Calu3 (cell line): Measurements from ENCODE around the gene CHID1. TPM values are rescaled to one million over a fixed set of nuclear protein-coding genes. Genes with fewer than 3 reads are reported as not detected.

Experiments
- BruUV-seq: library from RNA; stranded (reverse); fragments of 400-500 nt; replicated peaks from 2 replicates; lab custom pipeline; 2021; lab: Mats Ljungman, UMichigan
- CTCF ChIA-PET: fragments of 300-600 bp; sonication (Branson Sonifier 250); formaldehyde crosslinking; loops from one replicate; lab custom pipeline; 2022; ENCODE audit warnings: antibody characterized with exemption; lab: Charles Lee
- DNase-seq: peaks from one replicate; pipeline ENCODE4 v3.0.0; 2022
- H3K27ac Mint-ChIP-seq: one replicate; pipeline ENCODE4 v1.8.0; 2022; ENCODE audit warnings: mixed read lengths; ENCODE audit not compliant: unreplicated experiment
- H3K27me3 Mint-ChIP-seq: one replicate; pipeline ENCODE4 v1.8.0; 2022; ENCODE audit warnings: mixed read lengths; ENCODE audit not compliant: unreplicated experiment
- H3K36me3 Mint-ChIP-seq: one replicate; pipeline ENCODE4 v1.8.0; 2022; ENCODE audit warnings: mild to moderate bottlenecking, moderate library complexity, mixed read lengths; ENCODE audit not compliant: insufficient read depth, unreplicated experiment
- H3K4me1 Mint-ChIP-seq: one replicate; pipeline ENCODE4 v1.8.0; 2022; ENCODE audit warnings: mild to moderate bottlenecking, low read depth, mixed read lengths; ENCODE audit not compliant: unreplicated experiment
- H3K4me3 Mint-ChIP-seq: one replicate; pipeline ENCODE4 v1.8.0; 2022; ENCODE audit warnings: mild to moderate bottlenecking, low read depth, moderate library complexity, mixed read lengths; ENCODE audit not compliant: unreplicated experiment
- H3K9me3 Mint-ChIP-seq: one replicate; pipeline ENCODE4 v1.8.0; 2022; ENCODE audit warnings: low read depth, mixed read lengths; ENCODE audit not compliant: unreplicated experiment
- CTCF ChIP-seq: fragments of 200-600 bp; IDR thresholded peaks from one replicate; pipeline ENCODE4 v1.8.0; 2022; ENCODE audit warnings: antibody characterized with exemption; ENCODE audit not compliant: unreplicated experiment
- intact Hi-C: fragments of 100-400 bp; cut with micrococcal nuclease; formaldehyde crosslinking; loops from one replicate; pipeline ENCODE4 v1.10.0; 2022; ENCODE audit not compliant: unreplicated experiment
- total RNA-seq: library from RNA; stranded (reverse); gene quantifications from 2 replicates; pipeline ENCODE4 v1.2.3, GENCODE V29; 2022

Gene CHID1
- total RNA-seq, 1 experiment from 2014 or later, result 134 TPM

GRCh38 chr11:913043-913442 lies 2.4 kb upstream of the CHID1 start:
- Mint-ChIP-seq H3K36me3 (peaks cover 18% of the 10 kb centered on the region), H3K4me3 (no peak overlapping the region), H3K4me1 (no peaks in the 10 kb centered on the region), H3K9me3 (no peaks in the 10 kb centered on the region), H3K27ac (no peak overlapping the region), H3K27me3 (no peaks in the 10 kb centered on the region)
- BruUV-seq, result no TSS peak
- CTCF ChIA-PET, result no interaction called here
- no peak for DNase-seq
- TF ChIP-seq CTCF, result no peak
- intact Hi-C loops, result no loop called here

DNA sequence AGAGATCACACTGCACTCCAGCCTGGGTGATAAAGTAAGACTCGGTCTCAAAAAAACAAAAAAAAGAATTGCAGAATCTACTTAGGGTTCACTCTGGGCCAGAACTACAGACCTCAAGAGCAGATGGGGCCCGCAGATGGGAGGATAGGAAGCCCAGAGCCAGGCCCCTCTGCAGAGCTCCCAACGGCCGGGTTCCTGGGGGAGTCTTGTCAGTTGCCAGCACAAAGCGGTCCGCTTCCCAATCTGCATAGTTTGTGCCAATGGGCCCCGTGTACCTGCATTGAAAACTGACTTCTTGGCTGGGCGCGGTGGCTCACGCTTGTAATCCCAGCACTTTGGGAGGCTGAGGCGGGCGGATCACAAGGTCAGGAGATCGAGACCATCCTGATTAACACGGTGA lies 1.7 kb upstream of the CHID1 start:
- BruUV-seq, result no TSS peak
- DNase-seq, result no peak
- TF ChIP-seq CTCF, result no peak
- H3K27me3 Mint-ChIP-seq, result no peaks in the 10 kb centered on the region
- H3K36me3 Mint-ChIP-seq, result peaks cover 18% of the 10 kb centered on the region
- no peaks in the 10 kb centered on the region for H3K9me3 Mint-ChIP-seq
- no peaks in the 10 kb centered on the region for H3K4me1 Mint-ChIP-seq
- no peak overlapping the region for H3K4me3 Mint-ChIP-seq
- CTCF ChIA-PET, result no interaction called here
- intact Hi-C loops, result no loop called here
- H3K27ac Mint-ChIP-seq, result no peak overlapping the region

DNA sequence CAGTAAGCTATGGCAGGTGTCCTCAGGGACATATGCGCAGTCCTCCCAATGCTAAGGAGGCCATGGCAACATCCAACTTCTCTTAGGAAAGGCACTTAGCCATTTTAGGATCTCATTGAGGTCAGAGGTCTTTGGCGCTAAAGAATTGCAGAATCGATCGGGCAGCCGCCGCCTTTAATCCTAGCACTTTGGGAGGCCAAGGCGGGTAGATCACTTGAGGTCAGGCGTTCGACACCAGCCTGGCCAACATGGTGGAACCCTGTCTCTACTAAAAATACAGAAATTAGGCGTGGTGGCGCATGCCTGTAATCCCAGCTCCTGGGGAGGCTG lies 1.2 kb upstream of the CHID1 start:
- peaks cover 18% of the 10 kb centered on the region for H3K36me3 Mint-ChIP-seq
- no peak for DNase-seq
- no peaks in the 10 kb centered on the region for H3K27me3 Mint-ChIP-seq
- no peak overlapping the region for H3K27ac Mint-ChIP-seq
- intact Hi-C loops, result no loop called here
- BruUV-seq, result no TSS peak
- CTCF ChIA-PET, result interaction anchor here (1.1 kb wide), 1 partner anchor 41 kb away, joined by 3 read pairs; no protein-coding TSS in a partner anchor
- TF ChIP-seq CTCF, result no peak
- no peaks in the 10 kb centered on the region for H3K9me3 Mint-ChIP-seq
- peak overlapping the region; percentile 71 for H3K4me3 Mint-ChIP-seq
- no peaks in the 10 kb centered on the region for H3K4me1 Mint-ChIP-seq

- no peak overlapping the region for H3K27ac Mint-ChIP-seq
- no peaks in the 10 kb centered on the region for H3K9me3 Mint-ChIP-seq
- H3K4me1 Mint-ChIP-seq, result no peaks in the 10 kb centered on the region
- DNase-seq, result peak; percentile 36
- TF ChIP-seq CTCF, result no peak
- H3K27me3 Mint-ChIP-seq, result no peaks in the 10 kb centered on the region
- intact Hi-C loops, result no loop called here
- CTCF ChIA-PET, result interaction anchor here (1.1 kb wide), 1 partner anchor 41 kb away, joined by 3 read pairs; no protein-coding TSS in a partner anchor
- no TSS peak for BruUV-seq
- peak overlapping the region; percentile 71 for H3K4me3 Mint-ChIP-seq
- peaks cover 18% of the 10 kb centered on the region for H3K36me3 Mint-ChIP-seq
These were observed 650 bp upstream of the CHID1 start for GRCh38 chr11:911031-911889.
